Memory B cell (primary cell): ENCODE data around the gene OTOG.

Source experiments
- ATAC-seq: fragments of 150-1000 bp; cut with Tn5 transposase; 2 replicates; pipeline ENCODE4 v1.10.0; 2021; ENCODE audit warnings: low read depth, mild to moderate bottlenecking, moderate library complexity
- DNase-seq, 2 donors: peaks; one replicate each; pipeline ENCODE4 v3.0.0; 2022; ENCODE audit warnings: low spot score in 2 of 2
- H3K27ac Mint-ChIP-seq: one replicate; pipeline ENCODE4 v1.8.0; 2022; ENCODE audit warnings: mild to moderate bottlenecking, moderate library complexity, mixed read lengths
- H3K27me3 Mint-ChIP-seq: one replicate; pipeline ENCODE4 v1.8.0; 2022; ENCODE audit warnings: mixed read lengths
- H3K36me3 Mint-ChIP-seq: one replicate; pipeline ENCODE4 v1.8.0; 2022; ENCODE audit warnings: mild to moderate bottlenecking, mixed read lengths
- H3K4me1 Mint-ChIP-seq: one replicate; pipeline ENCODE4 v1.8.0; 2022; ENCODE audit warnings: mixed read lengths
- H3K4me3 Mint-ChIP-seq: one replicate; pipeline ENCODE4 v1.8.0; 2022; ENCODE audit warnings: mild to moderate bottlenecking, moderate library complexity, mixed read lengths
- H3K9me3 Mint-ChIP-seq: one replicate; pipeline ENCODE4 v1.8.0; 2022; ENCODE audit warnings: mixed read lengths

The OTOG gene

DNA sequence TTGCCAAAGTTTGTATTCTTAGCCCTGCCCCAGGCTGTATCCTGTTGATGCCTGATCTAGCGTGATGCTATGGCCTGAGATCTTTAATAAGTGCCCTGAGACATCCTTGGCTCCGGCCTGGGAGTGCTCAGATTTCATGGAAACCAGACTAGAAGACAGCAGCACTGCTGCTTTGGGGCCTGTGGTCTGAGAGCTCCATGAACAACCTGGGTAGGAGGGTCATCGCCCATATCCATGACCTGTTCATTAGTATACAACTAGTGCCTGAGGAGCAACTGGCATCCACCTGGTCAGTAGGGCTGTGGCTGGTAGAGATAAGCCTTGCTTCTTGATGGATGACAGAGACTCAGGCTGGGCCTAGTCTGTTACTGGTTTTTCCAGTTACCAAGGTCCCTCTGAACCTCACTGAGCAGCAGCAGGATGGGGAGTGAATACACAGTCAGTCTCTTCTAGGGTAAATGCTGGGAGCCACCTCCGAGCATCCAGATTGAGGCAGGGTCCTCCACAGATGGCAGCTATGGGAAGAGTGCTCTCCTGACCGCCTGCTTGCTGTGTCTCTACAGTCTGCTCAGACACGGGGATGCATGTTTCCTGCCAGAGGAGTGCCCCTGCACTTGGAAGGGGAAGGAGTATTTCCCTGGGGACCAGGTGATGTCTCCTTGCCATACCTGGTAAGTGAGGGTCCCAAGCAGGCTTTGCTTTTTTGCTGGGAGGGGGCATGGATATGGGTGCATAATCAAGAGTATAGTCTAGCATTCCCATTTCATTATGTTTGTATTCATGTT, 39.0 kb downstream of the OTOG start:
- H3K27ac Mint-ChIP-seq = no peak overlapping the region
- no peak for DNase-seq

DNA sequence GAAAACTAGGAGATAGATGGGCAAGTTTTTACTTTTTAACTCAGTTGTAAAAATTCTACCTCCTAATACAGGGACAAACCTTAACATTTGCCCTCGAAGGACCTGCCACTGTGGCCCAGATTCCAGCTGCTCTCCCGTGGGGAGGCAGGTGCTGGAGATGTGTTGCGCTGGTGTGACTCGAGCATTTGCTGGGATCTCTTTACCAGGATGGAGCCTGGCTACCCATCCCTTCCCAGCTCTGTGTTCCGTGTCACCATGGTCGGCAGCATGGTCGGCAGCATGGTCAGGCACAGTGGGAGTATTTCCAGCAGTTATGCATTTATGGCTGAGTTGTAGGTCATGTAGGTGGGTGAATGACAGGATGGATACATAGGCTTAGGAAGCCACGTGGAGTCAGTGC, 41.1 kb downstream of the OTOG start:
- Mint-ChIP-seq H3K27ac (no peak overlapping the region), H3K4me1 (no peaks in the 10 kb centered on the region), H3K36me3 (no peaks in the 10 kb centered on the region), H3K9me3 (no peaks in the 10 kb centered on the region), H3K4me3 (no peak overlapping the region), H3K27me3 (peaks cover 6% of the 10 kb centered on the region)
- ATAC-seq (no peak), DNase-seq (no peak)

More for the DNA sequence above, 39.0 kb downstream of the OTOG start:
- no peak overlapping the region for H3K4me3 Mint-ChIP-seq
- no peaks in the 10 kb centered on the region for H3K36me3 Mint-ChIP-seq
- ATAC-seq = no peak
- H3K27me3 Mint-ChIP-seq = peaks cover 4% of the 10 kb centered on the region
- no peaks in the 10 kb centered on the region for H3K4me1 Mint-ChIP-seq
- no peaks in the 10 kb centered on the region for H3K9me3 Mint-ChIP-seq

DNA sequence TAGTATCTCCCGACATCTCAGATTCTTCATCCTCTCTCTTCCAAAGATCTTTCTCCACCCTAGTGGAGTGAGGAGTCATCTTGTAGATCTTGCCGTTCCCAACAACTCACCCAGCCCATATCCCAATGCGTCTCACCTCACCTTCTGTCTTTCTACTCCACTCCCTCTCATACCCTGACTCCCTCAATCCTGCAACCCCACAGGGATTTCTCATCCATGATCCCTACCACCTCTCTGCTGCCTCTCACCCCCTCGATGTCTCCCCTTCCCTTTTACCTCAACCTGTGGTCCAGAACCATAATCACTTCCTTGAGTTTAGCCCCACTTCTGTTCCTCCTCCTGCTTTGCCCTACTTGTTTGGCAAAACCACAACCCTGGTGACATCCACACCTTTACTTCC, 41.7 kb downstream of the OTOG start:
- DNase-seq (no peak), ATAC-seq (no peak)
- no peaks in the 10 kb centered on the region for H3K9me3 Mint-ChIP-seq
- no peaks in the 10 kb centered on the region for H3K36me3 Mint-ChIP-seq
- H3K27ac Mint-ChIP-seq = no peak overlapping the region
- no peaks in the 10 kb centered on the region for H3K4me1 Mint-ChIP-seq
- H3K4me3 Mint-ChIP-seq = no peak overlapping the region
- H3K27me3 Mint-ChIP-seq = peaks cover 6% of the 10 kb centered on the region

DNA sequence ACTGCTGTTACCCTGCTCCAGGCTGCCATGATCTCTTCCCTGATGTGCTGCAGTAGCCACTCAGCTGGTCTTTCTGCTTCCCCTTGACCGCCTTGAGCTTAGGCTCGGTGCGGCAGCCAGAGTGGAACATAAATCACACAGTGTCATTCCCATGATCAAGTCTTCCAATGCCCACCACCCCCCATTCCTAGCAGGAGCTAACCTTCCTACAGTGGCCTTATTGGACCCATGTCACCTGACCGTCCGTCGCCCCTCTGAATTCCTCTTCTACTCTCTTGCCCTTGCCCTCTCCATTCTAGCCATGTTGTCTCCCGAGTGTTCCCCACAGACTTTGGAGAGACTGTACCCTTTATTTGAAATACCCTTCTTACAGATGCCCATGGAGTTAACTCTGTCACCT, 43.4 kb downstream of the OTOG start:
- Mint-ChIP-seq H3K9me3 (peaks cover 1% of the 10 kb centered on the region), H3K4me3 (no peak overlapping the region), H3K4me1 (no peaks in the 10 kb centered on the region), H3K27ac (no peak overlapping the region), H3K27me3 (peaks cover 9% of the 10 kb centered on the region), H3K36me3 (no peaks in the 10 kb centered on the region)
- DNase-seq = no peak
- no peak for ATAC-seq

DNA sequence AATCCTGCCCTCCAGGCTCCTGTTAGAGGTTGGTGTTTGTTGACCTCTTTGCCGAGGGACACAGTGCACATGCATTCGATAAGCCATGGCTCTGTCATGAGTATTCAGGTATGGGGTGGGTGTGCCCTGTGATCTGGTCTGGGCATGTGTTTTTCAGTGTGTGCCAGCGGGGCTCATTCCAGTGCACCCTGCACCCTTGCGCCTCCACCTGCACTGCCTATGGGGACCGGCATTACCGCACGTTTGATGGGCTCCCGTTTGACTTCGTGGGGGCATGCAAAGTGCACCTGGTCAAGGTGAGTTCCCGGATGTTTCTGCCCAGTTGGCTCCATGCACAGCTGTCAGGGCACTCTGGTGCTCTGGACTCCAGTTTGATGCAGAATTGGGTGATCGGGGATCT, 44.2 kb downstream of the OTOG start:
- Mint-ChIP-seq H3K27me3 (peaks cover 9% of the 10 kb centered on the region), H3K36me3 (no peaks in the 10 kb centered on the region), H3K4me1 (no peaks in the 10 kb centered on the region), H3K4me3 (no peak overlapping the region), H3K27ac (no peak overlapping the region), H3K9me3 (peaks cover 1% of the 10 kb centered on the region)
- no peak for DNase-seq
- no peak for ATAC-seq

DNA sequence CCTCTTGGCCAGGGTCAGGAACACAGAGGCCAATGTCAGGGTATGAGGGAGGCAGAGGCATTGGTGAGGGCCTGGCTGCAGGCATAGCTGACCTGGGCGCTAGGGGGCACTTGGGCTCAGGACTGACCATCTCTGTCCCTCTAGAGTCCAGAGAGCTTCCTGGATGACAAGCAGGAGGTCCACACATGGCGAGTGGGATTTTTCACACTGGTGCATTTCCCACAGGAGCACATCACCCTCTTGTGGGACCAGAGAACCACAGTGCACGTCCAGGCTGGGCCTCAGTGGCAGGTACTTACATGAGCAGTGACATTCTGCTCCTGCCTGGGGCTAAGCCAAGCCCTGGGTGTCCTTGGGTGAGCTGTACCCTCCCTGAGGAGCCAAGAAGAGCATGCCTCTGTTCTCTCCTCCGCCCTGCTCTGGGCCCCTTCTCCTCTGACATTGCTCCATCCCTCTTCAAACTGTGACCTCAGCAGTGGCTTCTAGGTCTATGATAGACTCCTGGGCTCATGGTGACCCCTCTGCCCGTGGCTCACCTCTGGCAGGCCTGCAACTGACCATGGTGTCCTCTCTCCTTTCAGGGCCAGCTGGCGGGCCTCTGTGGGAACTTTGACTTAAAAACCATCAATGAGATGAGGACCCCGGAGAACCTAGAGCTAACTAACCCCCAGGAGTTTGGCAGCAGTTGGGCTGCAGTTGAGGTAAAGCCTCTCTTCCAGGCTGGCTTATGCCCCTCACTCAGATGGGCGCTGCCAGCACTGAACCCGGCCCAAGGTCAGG, 46.6 kb downstream of the OTOG start:
- no peak for DNase-seq
- Mint-ChIP-seq H3K36me3 (no peaks in the 10 kb centered on the region), H3K27ac (no peak overlapping the region), H3K27me3 (peaks cover 6% of the 10 kb centered on the region), H3K4me1 (no peaks in the 10 kb centered on the region), H3K4me3 (no peak overlapping the region), H3K9me3 (peaks cover 1% of the 10 kb centered on the region)
- no peak for ATAC-seq

DNA sequence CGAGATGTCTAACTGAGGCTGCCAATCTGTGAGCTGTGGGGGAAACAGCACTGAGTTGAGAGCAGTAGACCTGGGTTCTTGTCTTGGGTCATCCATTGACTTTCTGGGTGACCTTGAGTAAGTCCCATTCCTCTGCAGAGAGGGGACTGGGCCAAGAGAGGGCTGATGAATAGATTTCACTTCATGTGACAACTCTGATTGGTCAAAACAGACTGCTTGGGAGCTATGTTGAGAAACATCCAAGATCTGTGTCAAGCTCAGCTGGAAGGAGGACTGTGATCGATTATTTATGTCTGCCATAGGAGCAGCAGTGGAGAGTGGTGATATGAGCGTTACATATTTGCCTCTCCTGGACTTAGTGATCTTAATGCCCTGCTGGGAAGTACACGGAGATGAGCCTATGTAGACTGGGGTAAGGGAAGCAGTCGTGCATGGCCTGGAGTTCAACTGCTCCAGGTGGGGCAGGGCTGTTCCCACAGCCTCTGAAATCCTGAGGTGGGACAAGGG, 47.7 kb downstream of the OTOG start:
- DNase-seq (no peak), ATAC-seq (no peak)
- H3K9me3 Mint-ChIP-seq = peaks cover 1% of the 10 kb centered on the region
- H3K4me3 Mint-ChIP-seq = no peak overlapping the region
- H3K36me3 Mint-ChIP-seq = no peaks in the 10 kb centered on the region
- peaks cover 2% of the 10 kb centered on the region for H3K4me1 Mint-ChIP-seq
- peaks cover 9% of the 10 kb centered on the region for H3K27me3 Mint-ChIP-seq
- H3K27ac Mint-ChIP-seq = no peak overlapping the region

DNA sequence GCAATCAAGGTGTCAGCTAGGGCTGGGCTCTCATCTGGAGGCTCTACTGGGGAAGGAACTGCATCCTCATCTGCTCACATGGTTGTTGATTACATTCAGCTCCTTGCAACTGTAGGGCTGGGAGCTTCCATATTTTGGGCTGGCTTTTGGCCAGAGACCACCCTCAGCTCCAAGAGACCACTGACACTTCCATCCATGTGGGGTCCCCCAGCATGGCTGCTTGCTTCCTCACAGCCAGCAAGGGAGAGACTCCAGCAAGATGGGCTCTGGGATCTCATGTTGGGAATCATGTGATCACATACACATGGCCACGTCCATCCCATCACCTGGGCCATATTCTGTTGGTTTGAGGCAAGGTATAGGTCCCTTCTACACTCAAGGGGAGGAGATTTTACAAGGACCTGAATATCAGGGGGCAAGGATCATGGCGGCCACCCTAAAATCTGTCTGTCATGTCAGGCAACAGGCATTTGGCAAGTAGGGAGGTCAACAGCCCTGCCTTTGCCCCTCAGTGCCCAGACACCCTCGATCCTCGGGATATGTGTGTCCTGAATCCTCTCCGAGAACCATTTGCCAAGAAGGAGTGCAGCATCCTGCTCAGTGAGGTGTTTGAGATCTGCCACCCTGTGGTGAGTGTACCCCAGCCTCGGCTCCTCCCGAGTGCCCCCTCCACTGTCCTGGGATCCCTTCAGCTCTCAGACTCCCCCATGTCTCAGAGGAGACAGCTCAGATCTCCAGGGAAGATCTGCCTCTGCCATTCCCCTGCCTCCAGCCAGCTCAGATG, 48.7 kb downstream of the OTOG start:
- DNase-seq (no peak), ATAC-seq (no peak)
- no peaks in the 10 kb centered on the region for H3K36me3 Mint-ChIP-seq
- no peak overlapping the region for H3K27ac Mint-ChIP-seq
- peaks cover 9% of the 10 kb centered on the region for H3K27me3 Mint-ChIP-seq
- H3K4me3 Mint-ChIP-seq = no peak overlapping the region
- H3K4me1 Mint-ChIP-seq = peaks cover 2% of the 10 kb centered on the region
- H3K9me3 Mint-ChIP-seq = peaks cover 1% of the 10 kb centered on the region

DNA sequence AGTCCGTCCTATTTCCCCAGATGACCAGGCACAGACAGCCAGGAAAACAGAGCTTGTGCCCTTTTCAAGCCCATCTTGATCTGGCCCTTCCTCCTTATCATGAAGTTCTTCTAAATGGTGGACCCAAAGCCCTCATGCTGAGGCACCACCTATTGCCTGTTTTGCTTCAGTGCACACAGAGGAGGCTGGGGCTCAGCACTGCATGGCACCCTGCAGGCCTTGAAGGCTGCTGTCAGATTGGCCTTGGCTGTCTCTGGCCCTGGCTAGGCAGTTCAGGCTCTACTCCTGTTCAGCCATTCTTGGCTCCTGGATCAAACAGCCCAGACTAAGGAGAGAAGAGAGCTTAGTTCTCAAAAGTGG, 49.2 kb downstream of the OTOG start:
- Mint-ChIP-seq H3K9me3 (peaks cover 1% of the 10 kb centered on the region), H3K27ac (no peak overlapping the region), H3K36me3 (no peaks in the 10 kb centered on the region), H3K4me3 (no peak overlapping the region), H3K27me3 (peaks cover 12% of the 10 kb centered on the region), H3K4me1 (peaks cover 2% of the 10 kb centered on the region)
- DNase-seq (no peak), ATAC-seq (no peak)

DNA sequence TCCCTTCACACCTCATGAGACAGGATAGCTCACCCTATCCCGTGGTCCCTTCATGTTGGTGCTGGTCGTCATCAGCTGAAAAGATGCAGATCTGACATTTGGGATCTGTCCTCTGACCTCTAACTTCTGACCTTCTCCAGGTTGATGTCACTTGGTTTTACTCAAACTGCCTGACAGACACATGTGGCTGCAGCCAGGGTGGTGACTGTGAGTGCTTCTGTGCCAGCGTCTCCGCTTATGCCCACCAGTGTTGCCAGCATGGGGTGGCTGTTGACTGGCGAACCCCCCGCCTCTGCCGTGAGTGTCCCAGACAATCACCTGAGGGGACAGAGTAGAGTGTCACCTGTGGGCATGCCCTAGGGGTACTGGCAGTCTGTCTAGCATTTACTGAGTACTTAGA, 49.7 kb downstream of the OTOG start:
- ATAC-seq (no peak), DNase-seq (no peak)
- H3K27me3 Mint-ChIP-seq = peaks cover 12% of the 10 kb centered on the region
- no peak overlapping the region for H3K4me3 Mint-ChIP-seq
- no peak overlapping the region for H3K27ac Mint-ChIP-seq
- H3K9me3 Mint-ChIP-seq = peaks cover 1% of the 10 kb centered on the region
- H3K4me1 Mint-ChIP-seq = peaks cover 2% of the 10 kb centered on the region
- H3K36me3 Mint-ChIP-seq = no peaks in the 10 kb centered on the region

DNA sequence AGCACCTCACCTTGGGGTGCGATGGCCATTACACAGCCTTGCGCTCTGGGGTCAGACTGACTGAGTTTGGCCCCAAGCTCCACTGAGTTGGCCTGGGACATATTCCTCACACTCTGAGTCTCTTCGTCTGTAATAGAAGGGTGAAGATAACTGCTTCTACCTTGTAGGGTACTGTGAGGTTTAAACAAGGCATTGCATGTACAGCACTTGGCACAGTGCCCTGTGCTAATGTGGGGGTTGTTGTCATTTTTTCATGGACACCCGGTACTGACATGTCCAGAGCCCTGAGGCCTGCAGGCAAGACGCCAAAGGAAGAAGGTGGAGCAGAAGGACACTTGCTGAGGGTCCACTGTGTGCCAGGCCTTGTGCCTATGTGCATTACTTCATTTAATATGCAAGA, 50.7 kb downstream of the OTOG start:
- no peak overlapping the region for H3K4me3 Mint-ChIP-seq
- H3K4me1 Mint-ChIP-seq = peaks cover 2% of the 10 kb centered on the region
- H3K27ac Mint-ChIP-seq = no peak overlapping the region
- H3K36me3 Mint-ChIP-seq = no peaks in the 10 kb centered on the region
- ATAC-seq (no peak), DNase-seq (peak in 1 of 2 donors; percentile 3)
- H3K9me3 Mint-ChIP-seq = peaks cover 1% of the 10 kb centered on the region
- H3K27me3 Mint-ChIP-seq = peaks cover 9% of the 10 kb centered on the region

DNA sequence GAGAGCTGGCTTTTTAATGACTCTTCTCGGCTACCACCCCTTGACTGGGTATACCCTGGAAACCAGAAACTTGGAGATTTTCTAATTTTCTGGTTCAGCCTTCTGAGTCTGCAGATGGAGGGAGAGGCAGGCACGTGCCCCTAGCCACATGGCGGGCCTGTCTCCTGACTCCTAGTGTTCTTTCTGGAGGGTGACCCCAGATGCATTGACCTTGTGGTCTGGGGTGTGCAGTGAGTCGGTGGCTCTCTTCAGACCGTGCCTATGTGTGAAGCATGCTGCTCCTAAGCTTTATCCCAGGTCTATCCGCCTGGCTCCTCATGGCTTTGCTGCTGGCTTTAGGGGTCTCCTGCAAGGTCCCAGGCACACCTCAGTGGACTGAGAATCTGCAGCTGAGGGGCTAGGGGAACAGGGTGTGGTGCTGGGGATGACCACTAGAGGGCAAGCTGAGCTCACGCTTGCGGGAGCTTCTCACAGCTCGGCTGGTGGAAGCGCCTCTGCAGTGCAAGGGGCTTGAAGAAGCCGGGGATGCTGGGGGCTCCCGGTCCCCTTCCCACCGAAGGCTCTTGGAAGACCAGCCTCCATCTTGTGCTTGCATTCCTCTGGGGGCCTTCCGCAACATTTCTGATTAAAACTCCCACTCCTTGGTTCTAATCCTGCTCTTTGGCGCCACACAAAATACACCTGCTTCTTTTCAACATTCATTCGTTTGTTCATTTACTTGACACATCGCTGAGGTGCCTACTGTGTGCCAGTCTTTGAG, 51.8 kb downstream of the OTOG start:
- H3K4me1 Mint-ChIP-seq = peaks cover 2% of the 10 kb centered on the region
- H3K4me3 Mint-ChIP-seq = no peak overlapping the region
- DNase-seq = peak; percentile 35 to 66
- H3K9me3 Mint-ChIP-seq = peaks cover 1% of the 10 kb centered on the region
- H3K27me3 Mint-ChIP-seq = peaks cover 9% of the 10 kb centered on the region
- no peaks in the 10 kb centered on the region for H3K36me3 Mint-ChIP-seq
- peak; percentile 69 for ATAC-seq
- no peak overlapping the region for H3K27ac Mint-ChIP-seq

DNA sequence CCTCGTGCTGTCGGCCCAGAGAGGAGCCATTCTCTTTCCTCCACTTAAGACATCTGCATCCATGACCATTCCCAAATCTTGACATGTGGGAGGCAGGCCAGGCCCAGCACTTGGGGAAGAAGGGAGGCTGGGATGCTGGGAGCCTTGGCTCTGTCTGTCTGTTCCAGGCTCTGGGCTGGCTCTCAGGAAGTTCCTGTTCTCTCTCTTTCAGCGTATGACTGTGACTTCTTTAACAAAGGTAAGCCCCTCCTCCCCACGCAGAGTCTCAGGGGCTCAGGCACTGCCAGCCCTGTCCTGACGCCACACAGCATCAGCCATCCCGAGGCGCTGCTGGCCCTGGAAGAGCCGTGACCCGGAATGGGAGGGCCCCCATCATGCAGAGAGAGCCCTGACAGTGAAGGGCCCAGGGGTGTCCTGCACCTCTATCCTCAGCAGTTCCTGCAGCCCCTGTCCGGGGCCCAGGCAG, 52.4 kb downstream of the OTOG start:
- DNase-seq (no peak), ATAC-seq (no peak)
- Mint-ChIP-seq H3K4me1 (peaks cover 2% of the 10 kb centered on the region), H3K36me3 (no peaks in the 10 kb centered on the region), H3K27me3 (peaks cover 6% of the 10 kb centered on the region), H3K9me3 (no peaks in the 10 kb centered on the region), H3K27ac (no peak overlapping the region), H3K4me3 (no peak overlapping the region)
